DOHH2 (cell line): Measurements from ENCODE around the gene IFT122.

Experiments
- H3F3A ChIP-seq: fragments of 200-600 bp; sonication (generic), shearing (Covaris generic); 2 replicates; pipeline ENCODE4 v1.6.0; 2016; ENCODE audit warnings: antibody characterized with exemption, mild to moderate bottlenecking; ENCODE audit not compliant: control insufficient read depth, insufficient read depth
- H3K27ac ChIP-seq: fragments of 200-600 bp; sonication (generic); 2 replicates; pipeline ENCODE4 v1.5.1; 2014; ENCODE audit warnings: low read depth, mild to moderate bottlenecking, low read length, moderate library complexity
- H3K27me3 ChIP-seq: fragments of 200-600 bp; sonication (generic); 2 replicates; pipeline ENCODE4 v1.6.1; 2014; ENCODE audit warnings: mild to moderate bottlenecking, low read length, mixed read lengths; ENCODE audit not compliant: control insufficient read depth
- H3K36me3 ChIP-seq: fragments of 200-600 bp; sonication (generic); 2 replicates; pipeline ENCODE4 v1.6.1; 2014; ENCODE audit warnings: mild to moderate bottlenecking, low read length, moderate library complexity, mixed read lengths; ENCODE audit not compliant: control insufficient read depth
- H3K4me1 ChIP-seq: fragments of 200-600 bp; sonication (generic); 2 replicates; pipeline ENCODE4 v1.6.1; 2014; ENCODE audit warnings: mild to moderate bottlenecking, low read length, mixed read lengths; ENCODE audit not compliant: control insufficient read depth
- H3K4me2 ChIP-seq: fragments of 200-600 bp; sonication (generic); 2 replicates; pipeline ENCODE4 v1.6.0; 2014; ENCODE audit warnings: mild to moderate bottlenecking, low read length, moderate library complexity
- H3K4me3 ChIP-seq: fragments of 200-600 bp; sonication (generic); 2 replicates; pipeline ENCODE4 v1.5.1; 2014; ENCODE audit warnings: mild to moderate bottlenecking, low read length, mixed read lengths
- H3K79me2 ChIP-seq: fragments of 200-600 bp; sonication (generic); 2 replicates; pipeline ENCODE4 v1.6.1; 2014; ENCODE audit warnings: mild to moderate bottlenecking, low read length, mixed read lengths; ENCODE audit not compliant: control insufficient read depth
- H3K9me2 ChIP-seq: fragments of 200-600 bp; sonication (generic); replicated peaks from 2 replicates; pipeline ENCODE4 v1.6.1; 2014; ENCODE audit warnings: mild to moderate bottlenecking, low read length, mixed read lengths; ENCODE audit not compliant: control insufficient read depth
- H3K9me3 ChIP-seq: fragments of 200-600 bp; sonication (generic); 2 replicates; pipeline ENCODE4 v1.6.1; 2014; ENCODE audit warnings: antibody characterized with exemption, low read length, mixed read lengths; ENCODE audit not compliant: control insufficient read depth, insufficient read depth
- H4K20me1 ChIP-seq: fragments of 200-600 bp; sonication (generic); 2 replicates; pipeline ENCODE4 v1.6.0; 2014; ENCODE audit warnings: low read depth, mild to moderate bottlenecking, antibody characterized with exemption, low read length, moderate library complexity; ENCODE audit not compliant: control insufficient read depth, insufficient read depth
- EZH2phosphoT487 ChIP-seq: fragments of 200-600 bp; sonication (generic); IDR thresholded peaks from 2 replicates; pipeline ENCODE4 v1.6.1; 2017; ENCODE audit warnings: borderline replicate concordance, mild to moderate bottlenecking, antibody characterized with exemption, low read length, moderate library complexity, mixed read lengths
- TF ChIP-seq, protein P1 (sequence below): fragments of 200-600 bp; sonication (generic); IDR thresholded peaks from one replicate; pipeline ENCODE4 v1.5.1; 2014; ENCODE audit warnings: antibody characterized with exemption, mild to moderate bottlenecking, low read depth, low read length; ENCODE audit not compliant: poor library complexity, severe bottlenecking

Gene IFT122

DNA sequence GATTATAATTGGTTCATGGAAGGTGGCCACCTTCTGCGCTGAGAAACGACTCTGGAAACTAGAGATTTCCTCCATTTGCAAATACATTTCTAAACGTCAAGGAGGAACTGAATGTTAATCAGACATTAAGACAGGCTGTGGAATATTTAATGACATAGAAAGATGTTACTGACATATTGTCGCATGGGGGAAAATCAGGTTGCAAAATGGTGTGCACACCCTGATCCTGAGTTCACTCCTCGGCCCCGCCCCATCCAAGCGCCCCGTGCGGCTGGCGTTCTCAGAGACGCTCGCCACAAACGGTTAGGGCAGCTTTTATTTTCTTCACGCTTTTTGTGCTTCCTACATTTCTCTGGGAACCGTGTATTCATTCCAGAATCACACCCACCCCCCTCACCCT is 113.7 kb downstream of the IFT122 start:
- TF ChIP-seq EZH2phosphoT487 = no peak
- TF ChIP-seq, protein P1, sequence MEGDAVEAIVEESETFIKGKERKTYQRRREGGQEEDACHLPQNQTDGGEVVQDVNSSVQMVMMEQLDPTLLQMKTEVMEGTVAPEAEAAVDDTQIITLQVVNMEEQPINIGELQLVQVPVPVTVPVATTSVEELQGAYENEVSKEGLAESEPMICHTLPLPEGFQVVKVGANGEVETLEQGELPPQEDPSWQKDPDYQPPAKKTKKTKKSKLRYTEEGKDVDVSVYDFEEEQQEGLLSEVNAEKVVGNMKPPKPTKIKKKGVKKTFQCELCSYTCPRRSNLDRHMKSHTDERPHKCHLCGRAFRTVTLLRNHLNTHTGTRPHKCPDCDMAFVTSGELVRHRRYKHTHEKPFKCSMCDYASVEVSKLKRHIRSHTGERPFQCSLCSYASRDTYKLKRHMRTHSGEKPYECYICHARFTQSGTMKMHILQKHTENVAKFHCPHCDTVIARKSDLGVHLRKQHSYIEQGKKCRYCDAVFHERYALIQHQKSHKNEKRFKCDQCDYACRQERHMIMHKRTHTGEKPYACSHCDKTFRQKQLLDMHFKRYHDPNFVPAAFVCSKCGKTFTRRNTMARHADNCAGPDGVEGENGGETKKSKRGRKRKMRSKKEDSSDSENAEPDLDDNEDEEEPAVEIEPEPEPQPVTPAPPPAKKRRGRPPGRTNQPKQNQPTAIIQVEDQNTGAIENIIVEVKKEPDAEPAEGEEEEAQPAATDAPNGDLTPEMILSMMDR = no peak
- Histone ChIP-seq H3K9me3 (no peaks in the 10 kb centered on the region), H3K36me3 (no peaks in the 10 kb centered on the region), H3K9me2 (no peaks in the 10 kb centered on the region), H3K27me3 (peaks cover 4% of the 10 kb centered on the region; the same call in 1 of the 2 replicates), H3K79me2 (no peaks in the 10 kb centered on the region), H3K4me2 (no peak overlapping the region), H3F3A (no peaks in the 10 kb centered on the region), H3K4me3 (no peak overlapping the region), H4K20me1 (no peaks in the 10 kb centered on the region), H3K4me1 (peaks cover 5% of the 10 kb centered on the region), H3K27ac (no peak overlapping the region)

DNA sequence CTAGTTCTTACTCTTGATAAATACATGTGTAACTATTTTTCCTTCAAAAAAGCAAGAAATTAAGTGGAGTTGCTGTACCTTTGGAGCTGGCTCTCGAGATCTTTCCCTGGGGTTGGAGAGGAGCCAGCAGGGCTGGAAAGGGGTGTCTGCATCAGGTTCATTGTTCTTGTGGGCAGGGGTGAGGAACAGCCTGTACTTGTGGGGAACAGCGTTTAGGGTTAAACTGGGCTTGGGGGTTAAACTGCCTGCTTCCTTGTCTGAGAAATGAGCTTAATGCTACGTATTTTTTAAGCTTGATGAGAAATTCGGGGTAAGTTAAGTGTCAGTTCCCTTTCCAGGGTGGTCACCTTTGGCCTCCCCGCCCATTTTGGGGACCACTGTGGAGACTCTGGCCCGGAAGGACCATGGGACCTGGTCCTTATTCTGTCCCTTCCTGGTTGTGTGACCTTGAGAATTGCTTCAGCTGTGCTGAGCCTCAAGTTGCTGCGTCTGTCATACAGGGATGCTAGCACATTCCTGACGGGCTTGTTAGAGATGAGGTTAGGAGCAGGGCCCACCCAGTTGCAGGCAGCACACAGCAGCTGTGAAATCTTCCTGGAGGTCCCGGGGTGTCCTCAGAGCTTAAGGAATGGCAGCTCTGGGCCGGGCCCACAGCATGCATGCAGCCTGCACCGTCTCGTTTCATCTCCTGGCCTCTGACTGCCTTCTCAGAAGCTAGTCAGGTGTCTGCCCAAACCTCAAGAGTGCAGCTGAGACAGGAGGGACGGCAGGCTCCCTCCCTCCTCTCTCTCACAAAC is 114.5 kb downstream of the IFT122 start:
- Histone ChIP-seq H3K27me3 (peaks cover 4% of the 10 kb centered on the region; the same call in 1 of the 2 replicates), H3F3A (no peaks in the 10 kb centered on the region), H4K20me1 (no peaks in the 10 kb centered on the region), H3K4me1 (peaks cover 14% of the 10 kb centered on the region), H3K9me2 (no peaks in the 10 kb centered on the region), H3K9me3 (no peaks in the 10 kb centered on the region), H3K36me3 (no peaks in the 10 kb centered on the region), H3K4me3 (no peak overlapping the region), H3K4me2 (no peak overlapping the region), H3K27ac (no peak overlapping the region), H3K79me2 (no peaks in the 10 kb centered on the region)
- no peak for TF ChIP-seq EZH2phosphoT487
- TF ChIP-seq, protein P1 = no peak

GRCh38 chr3:129555153-129555550 is 115.1 kb downstream of the IFT122 start:
- no peaks in the 10 kb centered on the region for H4K20me1 ChIP-seq
- TF ChIP-seq EZH2phosphoT487 = no peak
- TF ChIP-seq, protein P1 = no peak

More at GRCh38 chr3:129555153-129555550, 115.1 kb downstream of the IFT122 start:
- Histone ChIP-seq H3F3A (no peaks in the 10 kb centered on the region), H3K4me2 (no peak overlapping the region), H3K9me3 (no peaks in the 10 kb centered on the region), H3K9me2 (no peaks in the 10 kb centered on the region), H3K4me3 (no peak overlapping the region), H3K4me1 (peaks cover 14% of the 10 kb centered on the region), H3K79me2 (no peaks in the 10 kb centered on the region), H3K27me3 (peaks cover 4% of the 10 kb centered on the region; the same call in 1 of the 2 replicates), H3K27ac (no peak overlapping the region), H3K36me3 (no peaks in the 10 kb centered on the region)
